Pons (tissue), 1 donor: ENCODE data around the gene HOXA7.

Experiments
- DNase-seq: peaks from one replicate; pipeline ENCODE4 v3.0.0-alpha.2; 2016; ENCODE audit warnings: low spot score

HOXA7 gene

GRCh38 chr7:27156508-27156898 lies at the start of gene HOXA7:
HOXA7 (minus strand) TSS chr7:27156675; CDS start chr7:27156545, 130 bp downstream.
- no peak for DNase-seq

GRCh38 chr7:27205325-27206280 lies 49.1 kb upstream of the HOXA7 start:
- no peak for DNase-seq

- DNase-seq = no peak
Observed at GRCh38 chr7:27204851-27205322, 48.4 kb upstream of the HOXA7 start.

GRCh38 chr7:27203964-27204594 lies 47.6 kb upstream of the HOXA7 start:
- no peak for DNase-seq

DNA sequence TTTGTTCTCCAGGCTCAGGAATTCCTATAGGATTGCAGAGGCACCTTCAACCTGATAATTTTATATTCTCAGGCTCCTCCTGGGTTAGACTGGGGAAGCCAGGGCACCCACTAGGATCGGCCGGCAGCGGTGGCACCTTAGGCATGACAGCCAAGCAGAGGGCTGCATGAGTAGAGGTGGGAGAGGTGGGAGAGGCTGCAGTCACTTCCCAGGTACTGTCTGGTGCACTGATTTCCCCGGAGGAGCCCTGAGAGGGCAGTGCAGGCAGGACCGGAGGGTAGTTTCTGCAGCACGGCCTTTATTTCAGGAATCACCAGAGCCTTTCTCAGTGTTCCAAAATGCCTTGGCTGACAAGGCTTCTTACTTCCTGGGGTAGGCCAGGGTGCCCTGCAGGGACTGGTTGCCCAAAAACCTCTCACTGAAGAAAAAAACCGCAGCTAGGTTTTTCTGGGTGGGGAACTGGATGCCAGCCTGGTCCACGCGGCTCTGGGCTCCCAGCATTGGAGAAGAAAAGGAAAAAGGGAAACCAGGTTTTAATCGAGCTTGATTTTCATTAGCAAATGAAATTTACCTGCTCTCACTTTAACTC lies 47.0 kb upstream of the HOXA7 start:
- no peak for DNase-seq

DNA sequence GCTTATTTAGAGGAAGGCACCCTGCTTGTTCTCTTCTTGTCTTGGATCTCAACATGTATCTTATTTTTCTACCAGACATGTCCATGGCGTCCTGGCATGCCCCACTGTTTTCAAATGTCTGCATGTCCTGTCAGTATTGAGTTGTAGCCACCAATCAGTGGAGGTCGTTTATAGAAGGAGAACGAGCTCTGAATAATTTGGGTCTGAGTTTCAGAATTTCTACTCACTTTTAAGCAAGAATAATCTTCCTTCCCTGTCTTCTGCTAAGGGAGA lies 46.3 kb upstream of the HOXA7 start:
- DNase-seq = no peak

DNA sequence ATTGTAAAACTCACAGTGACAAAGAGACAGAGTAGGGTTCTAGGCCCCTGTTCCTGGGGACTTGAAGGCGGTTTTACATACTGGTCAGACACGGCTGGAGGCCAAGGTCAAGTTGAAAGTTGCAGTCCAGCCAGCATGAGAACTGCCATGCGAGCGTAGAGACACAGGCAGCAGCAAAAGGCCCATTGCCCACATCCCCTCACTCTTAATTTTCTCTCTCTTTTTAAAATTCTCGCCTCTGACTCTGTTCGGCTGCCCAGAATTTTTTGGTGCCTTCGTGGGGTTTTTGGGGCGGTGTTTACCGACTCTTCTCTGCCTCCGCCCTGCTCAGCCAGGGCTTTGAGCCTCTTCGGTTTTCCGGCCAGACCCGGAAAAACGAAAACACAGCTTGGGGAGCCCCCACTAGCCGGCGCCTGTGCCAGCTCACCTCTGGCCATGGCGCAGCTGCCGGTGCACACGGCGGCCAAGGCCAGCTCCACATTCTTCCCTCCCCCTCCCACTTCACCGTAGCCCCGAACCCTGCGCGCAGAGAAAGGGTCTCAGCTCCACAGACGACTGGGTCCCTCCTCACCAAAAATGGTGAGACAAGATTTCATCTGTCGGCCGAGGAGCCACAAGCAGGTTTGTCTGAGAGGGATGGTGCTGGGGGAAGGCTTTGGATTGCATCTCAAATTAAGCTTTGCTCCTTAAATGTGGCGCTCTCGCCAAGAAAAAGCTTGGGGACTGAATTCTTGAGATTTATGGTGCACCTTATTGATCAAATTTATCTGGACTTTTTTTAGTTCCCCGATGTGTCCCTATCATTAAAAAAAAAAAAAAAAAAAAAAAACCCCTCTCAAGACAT lies 45.8 kb upstream of the HOXA7 start:
- DNase-seq = no peak

- no peak for DNase-seq
Observed at GRCh38 chr7:27201580-27202017, 45.1 kb upstream of the HOXA7 start.

DNA sequence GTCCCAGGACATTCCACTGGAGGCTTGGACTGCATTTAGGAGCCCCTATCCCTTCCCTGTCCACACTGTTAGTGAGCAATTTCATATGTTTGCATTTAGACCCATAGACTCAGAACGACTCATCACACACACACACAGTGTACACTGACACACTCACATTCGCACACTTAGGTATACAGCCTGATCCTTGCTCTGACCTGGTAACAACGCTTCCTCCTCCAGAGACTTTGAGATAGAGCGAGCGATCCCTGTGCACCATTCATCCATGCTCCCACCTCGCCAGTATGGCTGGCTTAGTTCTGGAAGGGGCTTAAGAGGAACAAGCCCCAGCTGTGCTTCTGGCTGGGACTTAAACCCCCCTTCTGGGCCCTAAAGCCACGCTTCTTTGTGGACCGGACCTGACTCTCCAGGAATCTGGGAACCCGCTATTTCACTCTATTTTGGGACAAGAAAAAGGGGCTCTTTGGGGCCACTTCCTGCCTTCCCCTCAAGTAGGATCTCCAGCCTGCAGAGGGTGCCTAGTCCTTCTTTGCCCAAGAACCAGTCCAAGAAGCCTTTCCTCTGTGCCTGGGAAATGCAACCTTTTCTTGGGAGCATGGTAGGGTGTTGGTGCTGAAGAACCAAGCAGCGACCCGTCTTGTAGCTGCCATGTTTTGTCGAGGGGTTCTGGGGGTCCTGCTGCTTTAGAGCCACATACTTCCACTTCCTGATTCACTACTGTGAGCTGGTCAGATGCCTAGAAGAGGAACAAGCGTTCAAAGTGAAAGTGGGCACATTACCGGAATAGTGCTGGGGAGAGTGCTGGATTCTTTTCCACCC lies 44.5 kb upstream of the HOXA7 start:
- peak; percentile 63 for DNase-seq

- no peak for DNase-seq
Observed at GRCh38 chr7:27199849-27200760, 43.6 kb upstream of the HOXA7 start, which contains the start of gene HOXA13. HOXA13 (minus strand) TSS chr7:27200091; CDS start chr7:27200077, 14 bp downstream.

DNA sequence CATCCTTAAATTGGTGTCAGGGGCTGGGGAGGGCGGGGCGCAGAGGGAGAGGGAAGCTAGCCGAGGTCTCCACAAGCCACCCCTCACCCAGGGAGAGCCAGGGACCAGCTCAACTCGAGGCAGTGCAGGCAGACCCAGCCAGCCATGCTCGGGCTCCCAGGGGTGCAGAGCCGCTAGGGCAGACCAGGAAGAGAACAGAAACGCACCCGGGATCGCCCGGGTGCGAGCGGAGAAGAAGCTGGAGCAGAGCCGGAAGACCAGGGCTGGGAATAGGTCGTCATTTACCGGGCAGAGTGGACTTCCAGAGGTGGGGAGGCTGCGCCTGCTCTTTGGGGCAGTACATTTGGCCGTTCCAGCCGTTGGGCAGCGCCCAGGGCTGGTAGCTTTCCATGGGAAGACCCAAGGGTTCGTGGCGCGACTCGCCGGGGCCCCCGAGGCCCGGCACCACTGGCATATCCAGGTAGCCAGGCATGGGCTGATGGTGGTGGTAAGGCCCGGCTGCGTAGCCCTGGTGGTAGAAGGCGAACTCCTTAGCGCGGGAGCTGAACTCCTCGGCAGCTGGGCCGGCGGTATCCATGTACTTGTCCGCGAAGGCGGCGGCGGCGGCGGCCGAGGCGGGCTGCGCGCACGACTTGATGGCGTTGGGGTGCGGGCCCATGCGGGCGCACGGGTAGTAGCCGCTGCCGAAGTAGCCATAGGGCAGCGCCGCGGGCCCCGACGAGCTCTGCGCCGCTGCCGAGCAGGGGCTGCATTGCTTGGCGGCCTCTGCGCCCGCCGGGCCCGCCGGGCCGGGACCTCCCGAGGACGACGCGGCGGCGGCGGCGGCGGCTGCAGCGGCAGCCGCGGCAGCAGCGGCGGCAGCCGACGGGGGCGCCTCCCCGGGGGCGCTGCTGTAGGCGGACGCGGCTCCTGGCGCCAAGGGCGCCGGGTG lies 42.7 kb upstream of the HOXA7 start:
- DNase-seq = no peak

- no peak for DNase-seq
Observed at GRCh38 chr7:27198138-27198841, 41.8 kb upstream of the HOXA7 start.

- no peak for DNase-seq
Observed at GRCh38 chr7:27197137-27198042, 40.9 kb upstream of the HOXA7 start.

DNA sequence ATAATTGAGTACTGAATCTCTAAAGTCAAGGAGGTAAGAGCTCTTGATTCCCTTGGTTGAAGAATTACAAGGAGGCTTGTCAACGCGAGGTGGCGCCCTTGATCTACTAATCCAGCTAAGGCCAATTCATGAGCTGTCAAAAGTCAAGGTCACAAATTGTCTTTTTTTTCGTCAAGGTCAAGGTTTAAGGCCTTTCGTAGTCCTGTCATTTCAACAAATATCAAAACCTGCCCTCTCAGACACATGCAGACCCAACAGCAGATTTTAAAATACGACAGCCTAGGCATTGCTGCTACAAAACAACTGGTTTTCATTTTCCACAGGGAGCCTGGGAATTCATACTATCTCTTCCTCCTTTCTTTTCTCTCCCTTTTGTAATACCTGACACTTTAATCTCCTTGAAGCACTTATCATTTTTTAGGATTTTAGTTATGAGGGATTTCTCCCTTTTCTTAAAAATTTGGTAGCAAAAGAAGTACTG lies 39.9 kb upstream of the HOXA7 start:
- DNase-seq = peak; percentile 86

DNA sequence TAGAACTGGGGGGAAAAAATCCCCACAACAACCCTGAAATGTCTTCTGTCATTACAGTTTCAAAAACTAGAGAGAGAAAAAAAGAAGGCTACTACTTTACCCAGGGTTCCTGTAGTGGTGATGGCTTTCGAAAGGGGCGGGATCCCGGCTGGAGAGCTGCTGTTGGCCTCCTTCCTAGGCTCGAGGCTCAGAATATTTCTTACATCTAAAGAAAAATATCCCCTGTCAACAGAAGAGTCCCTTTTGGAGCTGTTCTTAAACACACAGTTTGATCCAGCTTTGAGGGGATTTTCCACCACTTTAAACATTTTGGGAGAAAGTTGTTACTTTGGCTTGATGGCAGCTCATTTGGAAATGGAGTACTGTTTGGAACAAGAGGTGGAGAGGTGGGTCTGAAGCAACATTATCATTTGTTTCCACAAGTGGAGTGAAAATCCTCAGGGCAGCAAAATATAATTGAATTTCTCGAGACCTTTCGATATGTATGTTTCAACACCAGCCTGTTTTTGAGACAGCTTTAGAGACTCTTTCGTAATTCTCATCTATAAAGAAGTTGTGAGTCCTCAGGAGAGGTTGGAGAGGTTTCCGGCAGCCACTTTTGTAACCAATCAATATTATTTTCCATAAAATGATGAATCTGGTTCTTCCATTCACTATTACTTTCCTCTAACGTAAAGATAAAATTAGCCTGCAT lies 38.4 kb upstream of the HOXA7 start:
- no peak for DNase-seq

- DNase-seq = no peak
Observed at GRCh38 chr7:27194002-27194352, 37.5 kb upstream of the HOXA7 start.
